SKM-1 treated with dmso at 0.1 percent for 144 hours (cell line): ENCODE data around the gene SLFN13.
A peak's percentile ranks its signal among the peaks of the same experiment; 100 is the strongest.
"Not testable (repeated sequence)": the region's sequence is repeated elsewhere in the genome, so short reads cannot be mapped to it uniquely, and the experiment has no call there.

ENCODE experiments used
- DNase-seq: peaks from one replicate; lab custom pipeline; 2025; ENCODE audit not compliant: unreplicated experiment; lab: John Stamatoyannopoulos, UW

Gene SLFN13

GRCh38 chr17:35448214-35448898 is at the start of gene SLFN13:
Gene SLFN13 (minus strand): TSS chr17:35448766. CDS start chr17:35445680, 3,086 bp downstream.
- peak; percentile 88 for DNase-seq

GRCh38 chr17:35496451-35497290 is 48.1 kb upstream of the SLFN13 start:
- DNase-seq: no peak

GRCh38 chr17:35493040-35493439 is 44.5 kb upstream of the SLFN13 start:
- no peak for DNase-seq

- DNase-seq: no peak
These were observed 42.9 kb upstream of the SLFN13 start for GRCh38 chr17:35491417-35491816.

GRCh38 chr17:35489944-35490343 is 41.4 kb upstream of the SLFN13 start:
- no peak for DNase-seq

GRCh38 chr17:35488991-35489390 is 40.4 kb upstream of the SLFN13 start:
- no peak for DNase-seq

- no peak for DNase-seq
These were observed 38.6 kb upstream of the SLFN13 start for GRCh38 chr17:35486920-35487732.

GRCh38 chr17:35479271-35479670 is 30.7 kb upstream of the SLFN13 start:
- DNase-seq: no peak

GRCh38 chr17:35477248-35477647 is 28.7 kb upstream of the SLFN13 start:
- no peak for DNase-seq

GRCh38 chr17:35476283-35476820 is 27.8 kb upstream of the SLFN13 start:
- no peak for DNase-seq

- DNase-seq: no peak
These were observed 19.9 kb upstream of the SLFN13 start for GRCh38 chr17:35468475-35468874.

GRCh38 chr17:35467824-35468223 is 19.3 kb upstream of the SLFN13 start:
- no peak for DNase-seq

- DNase-seq: no peak
These were observed 11.8 kb upstream of the SLFN13 start for GRCh38 chr17:35460354-35460851.

GRCh38 chr17:35454035-35454434 is 5.5 kb upstream of the SLFN13 start:
- not testable (repeated sequence) for DNase-seq

- DNase-seq: no peak
These were observed 4.6 kb upstream of the SLFN13 start for GRCh38 chr17:35453171-35453570.

- DNase-seq: no peak
These were observed 885 bp upstream of the SLFN13 start for GRCh38 chr17:35449371-35449931.

- DNase-seq: no peak
These were observed 297 bp upstream of the SLFN13 start for GRCh38 chr17:35448899-35449227.

GRCh38 chr17:35447499-35447898 is 1.1 kb downstream of the SLFN13 start:
- DNase-seq: no peak

- DNase-seq: no peak
These were observed 10.1 kb downstream of the SLFN13 start for GRCh38 chr17:35438433-35438832.

GRCh38 chr17:35433075-35433894 is 15.3 kb downstream of the SLFN13 start:
- no peak for DNase-seq
